Thoracic aorta (tissue), 2 donors: ENCODE data around the gene TDRD12. TPM values are rescaled to one million over a fixed set of nuclear protein-coding genes. Genes with fewer than 3 reads are reported as not detected.

Experiments used
- ATAC-seq: fragments of 150-250 bp; one replicate; pipeline ENCODE4 v1.8.0; 2017; ENCODE audit warnings: low read depth; ENCODE audit not compliant: insufficient number of reproducible peaks, low FRiP score
- DNase-seq: peaks from one replicate; pipeline ENCODE4 v3.0.0-alpha.2; 2020; ENCODE audit warnings: low spot score
- H3K27ac ChIP-seq, 2 donors: fragments of 200-600 bp; sonication (generic); 1 replicate in 1 of 2; 2 replicates in 1 of 2; pipeline ENCODE4 v1.5.1; 2016; ENCODE audit warnings: mild to moderate bottlenecking in 2 of 2, moderate library complexity in 2 of 2
- H3K27me3 ChIP-seq: fragments of 200-600 bp; sonication (generic); replicated peaks from 2 replicates; pipeline ENCODE4 v1.6.0; 2016; ENCODE audit warnings: mild to moderate bottlenecking; ENCODE audit not compliant: insufficient read depth
- H3K36me3 ChIP-seq: fragments of 200-600 bp; sonication (generic); one replicate; pipeline ENCODE4 v1.5.1; 2016
- H3K4me1 ChIP-seq, 2 donors: fragments of 200-600 bp; sonication (generic); 1 replicate in 1 of 2; 2 replicates in 1 of 2; pipeline versions ENCODE4 v1.5.1 to v1.6.0; 2016; ENCODE audit warnings: low read depth in 2 of 2, mild to moderate bottlenecking in 1 of 2; ENCODE audit not compliant: control insufficient read depth in 1 of 2
- H3K4me3 ChIP-seq: fragments of 200-600 bp; sonication (generic); 2 replicates; pipeline ENCODE4 v1.5.1; 2016; ENCODE audit warnings: mild to moderate bottlenecking
- H3K9me3 ChIP-seq: fragments of 200-600 bp; sonication (generic); 2 replicates; pipeline ENCODE4 v1.5.1; 2016
- total RNA-seq, 2 donors: library from RNA; depleted of rRNA; stranded (reverse); fragments of >200 nt; gene quantifications; one replicate each; pipeline versions ENCODE4 v1.1.0 to v1.2.3, GENCODE V29; 2016
- TF ChIP-seq, protein P1 (sequence below): fragments of 200-600 bp; sonication (generic); IDR thresholded peaks from one replicate; pipeline ENCODE4 v1.5.1; 2019; ENCODE audit warnings: antibody characterized with exemption

The TDRD12 gene
- total RNA-seq, 2 donors from 2014 or later: not detected

DNA sequence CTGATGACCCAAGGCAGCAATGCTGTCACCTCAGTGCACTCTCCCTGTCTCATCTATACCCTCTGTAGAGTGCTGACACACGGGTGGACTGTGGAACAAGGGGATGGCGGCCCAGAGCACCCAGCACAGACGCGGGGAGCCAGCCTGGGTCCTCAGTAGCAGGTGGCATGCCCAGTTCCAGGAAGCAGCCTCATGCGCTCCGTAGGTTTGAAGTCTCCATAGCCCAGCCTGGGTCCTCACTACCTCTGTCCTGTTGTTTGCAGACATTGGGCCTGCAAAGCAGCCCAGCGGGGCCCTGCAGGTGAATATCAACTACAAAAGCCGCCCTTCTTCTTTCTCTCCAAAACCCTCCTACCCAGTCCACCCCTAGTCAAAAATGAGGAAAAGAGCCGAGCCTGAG lies 155.0 kb downstream of the TDRD12 start:
- Histone ChIP-seq H3K4me3 (no peak overlapping the region), H3K27ac (no peak overlapping the region), H3K4me1 (no peaks in the 10 kb centered on the region), H3K27me3 (no peaks in the 10 kb centered on the region), H3K9me3 (no peaks in the 10 kb centered on the region), H3K36me3 (peaks cover 12% of the 10 kb centered on the region)
- ATAC-seq (no peak), DNase-seq (no peak)
- TF ChIP-seq, protein P1, sequence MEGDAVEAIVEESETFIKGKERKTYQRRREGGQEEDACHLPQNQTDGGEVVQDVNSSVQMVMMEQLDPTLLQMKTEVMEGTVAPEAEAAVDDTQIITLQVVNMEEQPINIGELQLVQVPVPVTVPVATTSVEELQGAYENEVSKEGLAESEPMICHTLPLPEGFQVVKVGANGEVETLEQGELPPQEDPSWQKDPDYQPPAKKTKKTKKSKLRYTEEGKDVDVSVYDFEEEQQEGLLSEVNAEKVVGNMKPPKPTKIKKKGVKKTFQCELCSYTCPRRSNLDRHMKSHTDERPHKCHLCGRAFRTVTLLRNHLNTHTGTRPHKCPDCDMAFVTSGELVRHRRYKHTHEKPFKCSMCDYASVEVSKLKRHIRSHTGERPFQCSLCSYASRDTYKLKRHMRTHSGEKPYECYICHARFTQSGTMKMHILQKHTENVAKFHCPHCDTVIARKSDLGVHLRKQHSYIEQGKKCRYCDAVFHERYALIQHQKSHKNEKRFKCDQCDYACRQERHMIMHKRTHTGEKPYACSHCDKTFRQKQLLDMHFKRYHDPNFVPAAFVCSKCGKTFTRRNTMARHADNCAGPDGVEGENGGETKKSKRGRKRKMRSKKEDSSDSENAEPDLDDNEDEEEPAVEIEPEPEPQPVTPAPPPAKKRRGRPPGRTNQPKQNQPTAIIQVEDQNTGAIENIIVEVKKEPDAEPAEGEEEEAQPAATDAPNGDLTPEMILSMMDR: no peak

DNA sequence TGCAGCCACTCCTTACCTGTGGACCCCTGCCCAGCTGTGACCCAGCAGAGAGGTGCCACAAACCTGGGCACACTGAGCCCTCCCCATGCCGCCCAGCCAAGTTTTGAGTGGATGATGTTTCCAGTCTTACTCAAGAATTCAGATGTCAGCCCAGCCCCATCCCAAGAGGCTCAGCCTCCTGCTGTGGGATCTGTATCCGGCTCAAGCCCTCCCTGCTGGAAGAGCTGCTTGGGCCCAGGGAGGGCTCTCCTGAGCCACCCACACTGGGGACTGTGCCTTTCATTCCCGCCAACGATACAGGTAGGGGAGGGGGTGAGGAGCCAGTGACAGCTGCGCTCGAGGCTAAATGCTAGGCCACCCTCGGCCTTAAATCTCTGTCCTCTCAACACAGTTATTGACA lies 155.9 kb downstream of the TDRD12 start:
- no peaks in the 10 kb centered on the region for H3K27me3 ChIP-seq
- DNase-seq (no peak), ATAC-seq (no peak)
- H3K9me3 ChIP-seq: no peaks in the 10 kb centered on the region
- TF ChIP-seq, protein P1: no peak
- no peak overlapping the region for H3K27ac ChIP-seq
- no peaks in the 10 kb centered on the region for H3K4me1 ChIP-seq
- no peak overlapping the region for H3K4me3 ChIP-seq
- peaks cover 17% of the 10 kb centered on the region for H3K36me3 ChIP-seq

DNA sequence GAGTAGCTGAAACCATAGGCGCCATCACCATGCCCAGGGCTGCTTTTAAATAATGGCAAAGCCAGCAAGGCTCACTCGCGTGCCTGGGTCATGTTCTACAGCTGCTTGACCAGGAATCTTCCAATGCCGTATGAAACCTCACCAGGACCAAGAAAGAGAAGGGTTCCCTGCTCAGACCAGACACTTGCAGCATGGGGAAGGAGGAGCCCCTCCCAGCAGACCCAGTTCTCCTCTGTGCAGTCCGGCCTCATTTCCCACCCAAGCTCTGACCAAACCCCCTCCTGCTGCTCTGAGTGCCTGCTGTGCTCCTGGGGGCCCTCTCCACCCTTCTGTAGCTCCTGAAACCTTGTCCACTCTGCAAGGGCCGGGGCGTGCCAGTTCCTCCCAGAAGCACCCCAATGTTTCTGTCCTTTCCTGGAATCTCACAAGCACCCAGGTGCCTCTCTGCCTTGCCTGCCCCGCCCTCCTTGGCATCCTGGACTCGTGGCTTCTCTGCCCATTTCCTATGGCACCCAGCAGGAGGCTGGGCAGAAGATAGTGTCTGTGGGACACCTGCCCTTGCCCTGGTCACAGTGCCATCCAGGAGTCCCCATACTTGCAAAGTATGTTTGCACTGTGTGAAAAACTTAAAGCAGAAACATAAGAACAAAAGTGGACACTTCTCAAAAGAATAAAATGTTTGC lies 156.8 kb downstream of the TDRD12 start:
- Histone ChIP-seq H3K27ac (no peak overlapping the region), H3K9me3 (no peaks in the 10 kb centered on the region), H3K4me3 (no peak overlapping the region), H3K36me3 (peaks cover 17% of the 10 kb centered on the region), H3K27me3 (no peaks in the 10 kb centered on the region), H3K4me1 (no peaks in the 10 kb centered on the region)
- ATAC-seq: no peak
- no peak for DNase-seq
- TF ChIP-seq, protein P1: no peak

DNA sequence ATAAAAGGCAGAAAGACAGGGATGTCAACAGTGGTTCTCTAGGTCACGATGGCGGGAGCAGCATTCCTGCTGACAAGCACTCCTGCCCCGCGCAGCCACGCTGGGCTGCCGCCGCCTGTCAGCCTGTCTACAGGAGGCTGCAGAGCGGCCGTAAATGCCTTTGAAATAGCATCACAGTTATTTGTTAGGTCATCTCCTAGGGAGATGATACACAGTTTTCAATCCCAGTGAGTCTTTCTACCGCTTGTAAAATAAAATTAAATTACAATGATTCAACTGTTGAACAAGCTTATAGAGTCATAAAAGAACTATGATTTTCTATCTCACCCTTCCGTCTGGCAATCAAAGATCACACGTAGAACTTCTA lies 157.3 kb downstream of the TDRD12 start:
- no peak for ATAC-seq
- Histone ChIP-seq H3K27ac (no peak overlapping the region), H3K4me3 (no peak overlapping the region)

More for the DNA sequence above, 157.3 kb downstream of the TDRD12 start:
- TF ChIP-seq, protein P1: no peak
- Histone ChIP-seq H3K27me3 (no peaks in the 10 kb centered on the region), H3K9me3 (no peaks in the 10 kb centered on the region), H3K4me1 (no peaks in the 10 kb centered on the region), H3K36me3 (peaks cover 17% of the 10 kb centered on the region)
- DNase-seq: no peak

Other genes starting within 250 kb of the TDRD12 start
- 100 to 1,000 TPM in 1 of 2 donors, 10 to 100 TPM in 1; 76.0 to 105 TPM for gene PDCD5, start 138.6 kb upstream of the TDRD12 start, total RNA-seq
- 10 to 100 TPM; 26.8 to 33.8 TPM for gene ANKRD27, start 44.6 kb upstream of the TDRD12 start, total RNA-seq
- under 1 TPM in 1 of 2 donors, not detected in 1; 0.42 TPM for gene RGS9BP, start 43.9 kb upstream of the TDRD12 start, total RNA-seq
- 10 to 100 TPM in 1 of 2 donors, 1 to 10 TPM in 1; 5.7 to 11.7 TPM for gene NUDT19, start 27.9 kb upstream of the TDRD12 start, total RNA-seq
- under 1 TPM in 1 of 2 donors, not detected in 1; 0.56 TPM for gene SLC7A9, start 150.0 kb downstream of the TDRD12 start, total RNA-seq